GM18507 (cell line): Measurements from ENCODE around the gene MAN2A2.
A peak's percentile ranks its signal among the peaks of the same experiment; 100 is the strongest.

ENCODE experiments used
- DNase-seq: peaks from one replicate; pipeline ENCODE4 v3.0.0; 2011; ENCODE audit warnings: low read depth; ENCODE audit not compliant: insufficient read length; ENCODE audit errors: extremely low spot score
- FAIRE-seq: peaks from 2 replicates; lab custom pipeline; 2011; peaks lifted over from hg19 to GRCh38; lab: Jason Lieb, UNC

The MAN2A2 gene

DNA sequence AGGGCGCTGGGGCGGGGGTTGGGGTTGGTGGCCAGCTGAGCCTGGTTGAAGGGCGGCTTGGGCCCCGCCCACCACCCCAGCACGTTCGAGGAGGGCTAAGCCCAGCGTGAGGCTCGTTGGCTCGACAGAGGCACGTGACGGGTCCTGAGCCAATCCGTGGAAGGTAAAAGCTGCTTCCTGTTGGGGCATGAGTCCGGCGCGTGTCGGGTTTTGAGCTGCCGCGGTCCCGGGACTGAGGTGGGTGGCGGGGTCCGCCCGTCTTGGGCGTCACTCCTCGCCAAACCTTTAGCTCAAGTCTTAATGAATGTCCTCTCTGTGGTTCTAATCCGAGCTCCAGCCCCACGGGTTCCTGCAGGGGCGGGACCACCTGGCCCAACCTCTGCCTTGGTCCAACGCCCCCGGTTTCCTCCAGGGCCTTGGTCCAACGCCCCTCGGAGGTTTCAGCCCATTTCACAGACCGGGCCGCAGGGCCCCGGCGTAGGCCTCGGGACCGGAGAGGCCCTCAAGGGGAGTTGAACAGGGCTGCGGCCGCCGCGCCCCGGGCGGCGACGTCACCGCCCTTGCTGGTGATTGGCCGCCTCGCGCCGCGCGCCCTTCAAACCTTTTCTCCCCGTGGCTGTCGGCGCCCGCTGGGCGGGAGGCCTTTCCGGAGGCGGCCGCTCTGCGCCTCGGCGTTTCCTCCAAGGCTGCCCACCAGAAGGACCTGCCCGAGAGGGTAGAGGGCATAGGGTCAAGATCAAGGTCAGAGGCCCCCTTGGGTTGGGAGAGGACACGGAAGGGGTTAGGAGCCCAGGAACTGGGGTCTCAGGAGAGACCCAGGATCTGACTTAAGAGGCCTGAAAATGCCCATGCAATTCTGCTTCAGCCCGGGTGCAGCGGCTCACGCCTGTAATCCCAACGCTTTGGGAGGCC is 51.9 kb downstream of the MAN2A2 start, which contains the start of gene RCCD1:
TSS of gene RCCD1 (plus strand) at position 173 of the 912 bp plus-strand sequence. CDS start 1,851 bp downstream, outside the sequence.
- FAIRE-seq (peak; percentile 99), DNase-seq (peak; percentile 99)

- DNase-seq (no peak), FAIRE-seq (peak; percentile 33)
These were observed 52.6 kb downstream of the MAN2A2 start for GRCh38 chr15:90955624-90956273.

DNA sequence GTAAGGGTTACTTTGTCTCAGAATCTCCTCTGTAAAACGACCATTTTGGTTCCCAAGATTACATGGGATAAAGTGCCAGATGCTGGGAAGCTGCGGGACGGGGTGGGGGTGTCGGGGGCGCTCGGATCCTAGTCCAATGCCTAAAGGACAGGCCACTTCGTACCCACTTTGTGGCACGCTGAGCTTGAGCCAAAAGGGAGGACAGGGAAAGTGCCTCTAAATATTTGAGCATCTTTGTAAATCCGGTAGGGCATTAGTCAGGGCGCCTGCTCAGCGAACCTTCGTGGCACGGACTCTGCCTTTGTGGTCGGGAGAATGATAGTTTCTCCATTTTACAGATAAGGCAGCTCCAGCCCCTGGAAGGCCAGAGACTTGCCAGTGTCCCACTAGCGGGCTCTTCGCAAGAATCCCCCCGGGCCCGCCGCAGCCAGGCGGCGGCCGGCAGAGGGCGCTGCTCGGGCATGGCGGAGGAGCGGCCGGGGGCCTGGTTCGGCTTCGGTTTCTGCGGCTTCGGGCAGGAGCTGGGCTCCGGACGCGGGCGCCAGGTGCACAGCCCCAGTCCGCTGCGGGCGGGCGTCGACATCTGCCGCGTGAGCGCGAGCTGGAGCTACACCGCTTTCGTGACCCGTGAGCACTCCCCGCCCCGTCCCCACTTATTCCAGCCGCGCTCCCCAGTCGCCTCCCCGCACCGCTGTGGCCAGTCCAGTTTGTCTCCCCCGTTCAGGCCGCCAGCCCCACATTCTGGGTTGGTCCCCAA is 53.4 kb downstream of the MAN2A2 start:
- peak; percentile 74 for DNase-seq
- FAIRE-seq, result peak; percentile 74

DNA sequence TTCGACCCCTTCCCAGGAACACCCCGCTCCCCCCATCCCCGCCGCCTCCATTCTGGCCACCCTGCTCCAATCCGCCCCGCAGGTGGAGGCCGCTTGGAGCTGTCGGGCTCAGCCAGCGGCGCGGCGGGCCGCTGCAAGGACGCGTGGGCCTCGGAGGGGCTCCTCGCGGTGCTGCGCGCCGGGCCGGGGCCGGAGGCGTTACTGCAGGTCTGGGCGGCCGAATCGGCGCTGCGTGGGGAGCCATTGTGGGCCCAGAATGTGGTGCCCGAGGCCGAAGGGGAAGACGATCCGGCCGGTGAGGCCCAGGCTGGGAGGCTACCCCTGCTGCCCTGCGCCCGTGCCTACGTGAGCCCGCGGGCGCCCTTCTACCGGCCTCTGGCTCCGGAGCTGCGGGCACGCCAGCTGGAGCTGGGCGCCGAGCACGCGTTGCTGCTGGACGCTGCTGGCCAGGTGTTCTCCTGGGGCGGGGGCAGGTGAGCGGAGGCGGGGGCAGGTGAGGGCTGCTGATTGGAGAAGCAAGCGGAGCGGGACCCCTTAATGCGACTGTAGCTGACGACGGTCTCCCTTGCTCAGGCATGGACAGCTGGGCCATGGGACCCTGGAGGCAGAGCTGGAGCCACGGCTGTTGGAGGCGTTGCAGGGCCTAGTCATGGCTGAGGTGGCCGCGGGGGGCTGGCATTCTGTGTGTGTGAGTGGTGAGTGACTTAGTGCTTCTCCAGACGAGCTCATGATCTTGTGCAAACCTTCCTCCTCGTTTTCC is 54.1 kb downstream of the MAN2A2 start:
- FAIRE-seq (no peak), DNase-seq (no peak)

DNA sequence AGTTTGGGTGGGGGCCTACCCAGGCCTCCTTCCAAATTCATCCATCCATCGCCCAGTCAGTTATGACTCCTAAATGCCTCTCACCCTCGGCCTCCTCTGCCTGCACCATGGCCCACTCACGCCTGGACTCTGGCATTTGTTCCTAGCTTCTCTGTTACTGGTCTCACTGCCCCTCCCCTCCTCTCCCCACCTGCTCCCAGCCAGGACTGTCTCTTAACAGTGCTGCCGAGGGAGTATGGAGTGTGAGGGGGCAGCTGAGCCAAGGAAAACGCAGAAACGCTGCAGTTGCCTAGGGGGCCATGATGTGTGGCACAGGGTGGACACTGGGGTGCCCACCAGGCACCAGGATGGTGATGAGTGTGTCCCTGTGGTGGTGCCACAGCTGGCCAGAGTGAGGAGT is 54.7 kb downstream of the MAN2A2 start:
- DNase-seq (no peak), FAIRE-seq (no peak)

GRCh38 chr15:90959028-90959595 is 56.0 kb downstream of the MAN2A2 start:
- FAIRE-seq (no peak), DNase-seq (no peak)

GRCh38 chr15:90959894-90960293 is 56.8 kb downstream of the MAN2A2 start:
- no peak for DNase-seq
- no peak for FAIRE-seq

- FAIRE-seq (no peak), DNase-seq (no peak)
These were observed 57.4 kb downstream of the MAN2A2 start for GRCh38 chr15:90960298-90961091.

GRCh38 chr15:90962021-90962420 is 58.9 kb downstream of the MAN2A2 start:
- DNase-seq, result no peak
- FAIRE-seq, result no peak

GRCh38 chr15:90966262-90966661 is 63.2 kb downstream of the MAN2A2 start:
- DNase-seq (no peak), FAIRE-seq (no peak)

- DNase-seq (no peak), FAIRE-seq (no peak)
These were observed 64.1 kb downstream of the MAN2A2 start for GRCh38 chr15:90967206-90967605.

GRCh38 chr15:90968434-90968833 is 65.3 kb downstream of the MAN2A2 start:
- no peak for DNase-seq
- FAIRE-seq, result no peak

GRCh38 chr15:90970274-90970673 is 67.2 kb downstream of the MAN2A2 start:
- FAIRE-seq (no peak), DNase-seq (no peak)

- FAIRE-seq, result no peak
These were observed 69.0 kb downstream of the MAN2A2 start for GRCh38 chr15:90972133-90972532.

More at GRCh38 chr15:90972133-90972532, 69.0 kb downstream of the MAN2A2 start:
- no peak for DNase-seq
